ENCODE data around the gene KRT76.
"Not testable (repeated sequence)": the region's sequence is repeated elsewhere in the genome, so short reads cannot be mapped to it uniquely, and the experiment has no call there.

Gene KRT76

DNA sequence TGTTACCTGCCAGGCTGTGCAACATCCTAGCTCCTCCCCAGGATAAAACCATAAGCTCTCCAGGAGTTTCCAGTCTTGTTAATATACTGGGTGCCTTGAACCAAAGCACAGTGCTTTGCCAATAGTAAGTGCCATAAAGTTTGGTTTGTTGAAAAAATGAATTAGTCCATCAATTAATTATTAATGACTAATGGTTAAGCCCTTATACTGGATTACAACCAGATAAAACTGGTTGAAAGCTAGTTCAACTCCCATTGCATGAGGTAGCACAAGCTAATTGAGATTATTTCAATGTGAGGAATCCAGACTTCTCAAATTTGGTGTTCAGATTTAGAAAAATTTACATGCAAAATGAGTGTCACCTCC lies 20.4 kb upstream of the KRT76 start:
- DNase-seq (ENCODE audit: low read depth in 2 of 2): no peak

DNA sequence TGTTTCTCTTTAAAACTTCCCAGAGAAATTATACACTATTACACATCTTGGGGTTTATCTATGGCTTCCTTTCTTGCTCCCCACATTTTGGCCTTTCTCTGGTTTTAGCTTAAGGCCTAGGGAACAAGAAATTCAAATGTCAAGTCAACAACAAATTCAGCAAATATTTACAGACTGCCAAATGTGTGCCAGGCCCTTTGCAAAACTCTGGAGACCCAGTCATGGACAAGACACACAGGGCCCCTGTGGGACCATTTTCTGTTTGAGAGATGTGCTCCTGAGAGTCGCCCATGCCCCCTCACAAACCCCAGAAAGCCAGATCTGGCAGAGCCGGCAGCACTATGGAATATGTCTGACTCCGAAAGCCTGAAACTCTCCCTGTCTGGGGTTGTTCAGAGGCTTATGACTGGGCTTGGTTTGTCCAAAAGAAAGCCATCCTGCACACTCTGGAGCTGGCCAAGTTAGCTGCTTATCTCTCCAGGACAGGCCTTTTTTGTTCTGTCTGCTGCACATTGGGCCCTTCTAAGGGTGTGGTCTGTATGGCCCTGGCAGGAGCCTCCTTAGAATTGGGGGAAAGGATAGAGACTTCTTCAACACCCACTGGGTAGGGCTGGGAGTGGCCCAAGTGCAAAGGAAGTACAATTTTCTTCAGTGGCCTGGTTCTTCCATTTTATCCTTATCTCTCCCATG lies 19.8 kb upstream of the KRT76 start:
- DNase-seq (ENCODE audit: low read depth in 2 of 2): no peak

DNA sequence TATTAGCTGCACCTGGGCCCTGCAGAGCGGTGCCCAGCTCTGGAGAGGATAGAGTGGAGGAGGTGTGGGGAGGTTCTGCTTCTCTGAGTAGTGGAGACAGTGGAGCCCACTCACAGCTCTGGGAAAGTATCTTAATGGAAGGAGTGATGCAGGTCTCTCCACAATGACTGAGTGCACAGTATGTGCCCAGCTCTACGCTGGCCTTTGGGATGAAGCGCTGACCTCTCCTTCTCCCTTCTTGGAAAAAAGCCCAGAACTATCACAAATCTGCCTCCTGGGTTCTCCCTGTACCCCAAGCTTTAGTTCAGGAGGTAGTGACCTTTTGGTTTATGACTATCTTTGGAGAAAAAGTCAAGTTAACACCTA lies 19.3 kb upstream of the KRT76 start:
- no peak for DNase-seq (ENCODE audit: low read depth in 2 of 2)

DNA sequence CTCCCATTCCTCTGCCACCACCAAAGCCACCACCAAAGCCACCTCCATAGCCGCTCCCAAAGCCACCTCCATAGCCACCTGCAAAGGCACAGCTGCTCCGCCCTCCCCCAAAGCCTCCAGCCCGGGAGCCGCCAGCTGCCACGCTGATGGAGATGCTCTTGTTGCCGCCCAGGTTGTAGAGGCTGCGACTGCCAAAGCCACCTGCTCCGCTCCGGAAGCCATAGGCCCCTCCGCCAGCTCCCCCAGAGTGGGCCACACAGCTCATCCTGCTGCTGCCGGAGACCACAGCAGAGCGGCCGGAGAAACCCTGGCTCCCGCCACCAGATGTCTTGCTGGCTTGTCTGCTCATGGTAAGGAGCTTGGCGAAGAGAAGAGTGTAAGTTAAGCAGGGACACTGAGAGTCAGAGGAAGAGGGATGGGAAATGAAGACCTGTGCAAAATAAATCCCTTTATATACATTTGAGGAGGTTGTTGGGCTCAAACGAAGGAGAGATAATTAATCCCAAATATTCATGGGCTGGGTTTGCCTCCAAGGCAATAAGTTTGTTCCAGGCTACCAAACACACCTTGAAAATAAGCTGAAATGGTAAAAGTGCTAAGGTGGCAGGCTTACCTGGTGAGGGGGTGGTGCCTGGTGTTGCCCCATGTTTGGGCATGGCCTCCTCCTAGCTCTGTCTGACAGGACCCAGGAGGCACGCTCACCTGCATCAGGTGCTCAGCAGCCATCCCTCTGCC lies 18.7 kb upstream of the KRT76 start, which contains the start of gene KRT3:
TSS of gene KRT3 (minus strand) at position 424 of the 735 bp plus-strand sequence. CDS start at position 349, 75 bp downstream.
- no peak for DNase-seq (ENCODE audit: low read depth in 2 of 2)

DNA sequence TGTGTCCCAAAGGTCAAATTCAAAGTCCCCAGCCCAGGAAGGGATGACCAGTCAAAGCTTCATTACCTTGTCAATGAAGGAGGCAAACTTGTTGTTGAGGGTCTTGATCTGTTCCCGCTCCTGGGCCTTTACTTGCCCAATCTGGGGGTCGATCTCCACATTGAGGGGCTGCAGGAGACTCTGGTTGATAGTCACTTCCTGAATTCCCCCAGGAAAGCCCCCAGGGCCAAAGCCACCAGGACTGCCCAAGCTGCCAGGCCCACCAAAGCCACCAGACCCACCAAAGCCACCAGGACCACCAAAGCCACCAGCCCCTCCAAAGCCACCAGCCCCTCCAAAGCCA lies 18.2 kb upstream of the KRT76 start:
- not testable (repeated sequence) for DNase-seq (ENCODE audit: low read depth in 2 of 2)

DNA sequence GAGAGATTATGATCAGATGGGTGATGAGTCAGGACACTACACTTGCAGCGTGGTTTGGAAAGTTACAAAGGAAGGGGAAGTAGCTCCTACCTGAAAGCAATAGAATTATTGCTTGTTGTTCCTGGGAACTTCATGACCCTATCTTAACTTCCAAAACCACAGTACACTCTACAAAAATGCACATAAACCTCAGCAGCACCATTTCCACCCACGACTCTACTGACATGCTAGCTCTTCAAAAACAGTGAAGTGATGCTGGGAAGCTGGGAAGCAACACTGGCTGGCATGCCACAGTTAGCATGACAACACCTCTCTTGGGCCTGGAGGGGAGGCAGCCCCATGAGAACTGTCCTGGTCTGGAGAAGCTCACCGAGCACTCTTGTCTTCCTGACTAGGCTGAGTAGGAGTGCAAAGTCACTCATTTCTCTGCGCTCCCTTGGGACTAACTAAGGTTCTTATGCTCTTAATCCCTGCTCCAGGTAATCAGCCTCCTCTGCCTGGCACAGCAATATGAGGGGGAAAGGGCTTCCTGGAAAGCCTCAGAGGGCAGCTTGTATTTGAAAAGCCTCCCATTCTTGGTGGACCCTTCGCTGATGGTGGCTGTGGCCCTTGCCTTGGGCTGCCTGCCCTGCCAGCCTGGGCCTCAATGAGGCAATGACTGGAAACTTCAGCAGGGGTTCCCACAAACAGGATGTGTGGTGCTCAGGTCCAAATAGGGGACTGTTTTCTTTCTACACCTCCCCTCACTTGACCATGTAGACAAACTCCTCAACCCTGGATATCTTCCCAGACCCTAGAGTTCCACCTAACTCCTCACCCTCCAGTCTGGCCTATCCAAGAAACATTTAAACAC lies 17.6 kb upstream of the KRT76 start:
- DNase-seq (ENCODE audit: low read depth in 2 of 2): no peak

DNA sequence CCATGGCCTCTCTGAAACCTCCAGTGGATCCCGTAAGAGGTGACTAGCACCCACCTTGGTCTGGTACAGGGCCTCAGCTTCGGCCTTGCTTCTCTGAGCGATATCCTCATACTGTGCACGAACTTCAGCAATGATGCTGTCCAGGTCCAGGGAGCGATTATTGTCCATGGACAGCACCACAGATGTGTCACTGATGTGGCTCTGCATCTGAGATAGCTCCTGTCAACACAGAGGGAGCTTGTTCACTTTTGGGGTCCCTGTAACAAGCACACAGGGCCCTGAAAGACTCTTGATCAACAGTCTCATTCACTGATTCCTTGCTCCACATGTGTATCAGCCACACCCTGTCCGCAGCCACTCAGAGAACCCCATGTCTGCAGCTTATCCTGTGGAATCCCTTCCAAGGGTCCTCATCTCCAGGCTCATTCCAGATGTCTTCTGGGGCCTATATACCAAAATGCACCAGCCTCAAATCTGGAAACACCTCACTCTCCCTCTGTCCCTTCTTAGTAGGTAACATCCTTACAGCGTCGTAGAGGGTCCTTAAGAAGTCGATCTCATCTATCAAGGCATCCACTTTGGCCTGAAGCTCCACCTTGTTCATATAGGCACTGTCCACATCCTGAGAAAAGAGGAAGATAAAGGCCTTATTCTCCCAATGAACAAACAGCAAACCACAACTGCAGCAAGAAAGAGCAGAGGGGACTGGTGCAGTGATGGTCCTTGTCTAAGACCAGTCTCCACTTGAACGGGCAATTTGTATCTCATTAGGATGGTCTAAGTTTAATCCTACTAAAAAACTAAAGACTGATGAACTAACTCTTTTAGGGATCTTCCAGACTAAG lies 15.3 kb upstream of the KRT76 start:
- DNase-seq (ENCODE audit: low read depth in 2 of 2): no peak

DNA sequence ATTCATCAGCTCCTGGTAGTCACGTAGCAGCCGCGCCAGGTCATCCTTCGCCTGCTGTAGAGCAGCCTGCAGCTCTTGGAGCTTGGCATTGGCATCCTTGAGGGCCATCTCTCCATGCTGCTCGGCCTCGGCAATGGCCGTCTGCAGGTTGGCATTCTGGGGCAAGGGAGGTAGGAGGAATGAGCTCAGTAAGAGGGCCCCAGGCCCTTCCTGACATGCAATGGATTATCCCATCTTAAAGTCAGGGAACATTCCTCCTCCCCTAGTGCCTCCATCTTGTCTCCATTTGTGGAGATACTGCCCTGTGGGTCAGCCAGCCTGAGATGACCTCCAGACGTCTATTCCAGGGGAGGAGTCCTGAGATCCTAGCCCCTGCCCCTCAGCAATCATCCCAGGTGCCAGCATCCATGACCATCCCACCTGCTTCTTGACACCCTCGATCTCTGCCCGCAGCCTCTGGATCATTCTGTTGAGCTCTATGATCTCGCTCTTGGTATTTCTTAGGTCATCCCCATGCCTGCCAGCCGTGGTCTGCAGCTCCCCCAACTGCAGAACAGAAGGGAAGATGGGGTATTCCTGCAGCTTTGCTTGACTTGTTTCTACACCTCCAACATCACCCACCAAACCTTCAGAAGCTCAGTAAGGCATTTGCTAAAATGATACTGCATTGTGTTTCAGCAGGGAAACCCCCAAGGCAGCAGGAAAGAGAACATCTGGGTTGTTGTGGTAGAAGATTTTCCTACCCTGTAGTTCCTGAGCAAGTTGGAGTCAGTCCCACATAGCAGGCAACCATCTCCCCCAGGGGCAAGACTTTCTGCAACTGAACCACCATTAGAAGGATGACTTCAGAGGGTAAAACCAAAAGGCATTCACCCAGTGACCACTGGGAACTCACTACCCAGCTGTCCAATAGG lies 14.4 kb upstream of the KRT76 start:
- DNase-seq (ENCODE audit: low read depth in 2 of 2): no peak

DNA sequence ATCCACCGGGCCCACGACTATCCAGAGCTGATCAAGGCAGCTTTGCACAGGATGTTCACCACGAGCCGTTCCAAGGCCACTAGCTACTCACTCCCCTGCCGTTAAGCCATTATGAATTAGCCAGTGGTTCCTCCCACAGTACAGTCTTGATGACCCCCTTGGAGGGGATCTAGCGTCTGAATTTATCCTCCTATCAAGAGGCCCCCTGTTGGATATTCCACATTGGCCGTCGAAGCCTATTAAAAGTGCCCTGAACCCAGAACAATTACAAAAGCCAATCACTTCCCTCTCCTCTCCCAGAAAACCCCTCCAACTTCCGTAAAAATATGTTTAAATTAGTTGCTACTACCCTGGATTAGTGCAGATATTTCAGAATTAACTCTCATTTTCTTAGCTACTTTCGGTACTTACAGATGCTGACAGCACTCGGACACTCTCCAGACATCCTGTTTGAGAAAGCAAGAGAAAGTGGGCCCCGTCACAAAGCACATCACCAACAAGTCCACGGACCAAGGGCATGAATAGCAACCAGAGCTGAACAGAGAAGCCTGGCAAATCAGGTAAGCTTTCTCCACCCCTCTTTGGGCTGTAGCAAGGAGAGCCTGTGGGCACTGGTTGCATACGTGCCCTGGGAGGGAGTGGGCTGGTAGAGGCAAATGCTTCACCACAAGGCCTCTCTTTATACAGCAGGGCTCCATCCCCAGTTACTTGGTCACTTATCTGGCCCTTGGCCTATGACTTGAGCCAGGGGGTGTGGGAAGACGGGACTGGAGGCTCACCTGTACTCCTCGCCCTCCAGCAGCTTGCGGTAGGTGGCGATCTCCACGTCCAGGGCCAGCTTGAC lies 13.5 kb upstream of the KRT76 start:
- DNase-seq (ENCODE audit: low read depth in 2 of 2): no peak

DNA sequence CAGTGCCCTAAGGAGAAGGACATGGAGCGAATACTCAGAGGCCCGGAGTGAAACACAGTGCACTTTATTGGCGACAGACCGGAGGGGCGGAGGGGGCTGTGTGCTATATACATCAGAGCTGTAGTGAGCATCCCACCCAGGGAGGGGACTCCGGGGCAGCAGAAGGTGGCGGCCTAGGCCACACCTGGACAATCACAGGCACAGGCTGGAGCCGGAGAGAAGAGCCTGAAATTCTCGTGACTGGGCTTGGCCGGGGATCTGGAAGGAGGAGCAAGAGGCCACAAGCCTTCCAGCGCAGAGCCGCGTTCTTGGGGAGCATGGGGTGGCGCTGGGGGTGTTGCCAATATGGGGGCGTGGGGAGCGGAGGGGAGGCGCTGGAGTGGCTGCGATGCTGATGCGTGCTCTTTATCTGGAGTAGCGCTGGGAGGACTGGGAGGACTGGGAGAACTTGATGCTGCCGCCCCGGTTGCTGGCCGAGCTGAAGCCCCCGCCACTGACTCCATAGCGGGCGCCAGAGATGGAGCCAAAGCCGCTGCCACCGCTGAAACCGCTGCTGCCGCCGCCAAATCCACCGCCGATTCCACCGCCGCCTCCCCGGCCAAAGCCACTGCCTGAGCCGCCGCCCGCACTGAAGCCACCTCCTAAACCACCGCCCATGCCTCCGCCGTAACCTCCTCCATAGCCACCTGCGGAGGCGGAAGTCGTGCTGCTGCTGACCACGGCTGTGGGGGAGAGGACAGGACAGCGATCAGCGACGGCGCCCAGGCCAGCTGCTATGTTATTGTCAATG lies 12.7 kb upstream of the KRT76 start:
- no peak for DNase-seq (ENCODE audit: low read depth in 2 of 2)

DNA sequence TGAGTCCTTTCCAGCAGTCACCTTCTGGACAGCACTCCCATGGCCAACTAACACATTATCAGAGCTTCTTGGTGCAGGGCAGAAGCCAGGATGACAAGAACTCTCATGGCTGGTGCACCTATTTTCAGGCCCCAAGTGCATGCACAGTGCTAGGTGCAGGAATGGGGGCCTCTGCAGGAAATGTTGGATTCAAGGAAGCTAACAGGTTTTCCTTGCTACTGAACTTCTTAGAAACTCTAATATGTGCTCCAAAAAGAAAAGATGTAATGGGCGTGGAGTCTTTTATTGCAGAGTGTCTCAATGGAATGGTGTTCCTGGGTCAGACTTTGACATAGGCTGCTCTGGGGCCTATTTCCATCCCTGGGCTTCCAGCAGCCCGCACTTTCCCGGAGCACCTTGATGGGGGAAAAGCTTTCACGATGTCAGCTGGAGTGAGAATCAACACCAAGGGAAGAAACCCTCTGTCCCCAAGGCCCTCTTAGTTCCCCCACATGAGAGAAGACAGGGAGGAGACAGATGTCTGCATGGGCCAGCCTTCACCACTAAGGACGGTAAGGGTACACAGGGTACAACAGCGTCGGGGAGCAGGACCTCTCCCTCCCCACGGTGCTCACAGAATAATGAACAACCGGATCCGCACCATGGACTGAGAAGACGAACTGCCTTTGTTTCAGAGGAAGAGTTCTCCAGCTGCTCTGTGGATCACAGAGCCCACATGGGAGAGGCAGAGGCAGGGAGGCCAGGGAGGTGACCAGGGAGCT lies 11.9 kb upstream of the KRT76 start:
- DNase-seq (ENCODE audit: low read depth in 2 of 2): no peak

DNA sequence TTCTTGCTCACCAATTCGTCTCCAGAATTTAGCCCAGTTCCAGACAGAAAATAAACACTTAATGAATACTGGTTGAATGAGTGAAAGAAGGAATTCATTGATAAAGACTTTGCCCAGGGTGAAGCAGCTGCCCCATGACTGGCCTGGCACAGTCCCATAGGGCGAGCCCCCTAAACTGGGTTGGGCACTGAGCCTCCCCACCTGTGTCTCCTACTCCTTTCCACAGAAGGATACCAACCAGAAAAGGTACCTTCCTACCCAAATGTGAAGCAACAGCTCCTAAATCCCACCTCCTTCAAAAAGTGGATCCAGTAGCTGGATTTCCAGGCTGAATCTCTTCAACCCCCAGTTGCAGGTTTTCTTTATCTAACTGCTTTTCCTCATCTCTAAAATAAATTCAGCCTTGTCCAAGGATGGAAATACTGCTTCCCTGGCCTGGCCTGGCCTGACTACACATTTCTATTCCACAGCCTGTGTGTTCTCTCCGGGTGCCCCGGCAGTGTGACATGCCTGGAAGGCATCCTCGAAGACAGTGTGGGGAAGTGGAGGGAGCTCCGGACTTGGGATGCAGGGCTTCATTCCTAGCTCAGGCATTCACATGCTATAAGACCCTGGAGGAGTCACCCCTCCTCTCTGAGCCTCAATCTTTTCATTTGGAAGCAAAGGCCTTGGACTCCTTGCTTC lies 11.2 kb upstream of the KRT76 start:
- no peak for DNase-seq (ENCODE audit: low read depth in 2 of 2)

DNA sequence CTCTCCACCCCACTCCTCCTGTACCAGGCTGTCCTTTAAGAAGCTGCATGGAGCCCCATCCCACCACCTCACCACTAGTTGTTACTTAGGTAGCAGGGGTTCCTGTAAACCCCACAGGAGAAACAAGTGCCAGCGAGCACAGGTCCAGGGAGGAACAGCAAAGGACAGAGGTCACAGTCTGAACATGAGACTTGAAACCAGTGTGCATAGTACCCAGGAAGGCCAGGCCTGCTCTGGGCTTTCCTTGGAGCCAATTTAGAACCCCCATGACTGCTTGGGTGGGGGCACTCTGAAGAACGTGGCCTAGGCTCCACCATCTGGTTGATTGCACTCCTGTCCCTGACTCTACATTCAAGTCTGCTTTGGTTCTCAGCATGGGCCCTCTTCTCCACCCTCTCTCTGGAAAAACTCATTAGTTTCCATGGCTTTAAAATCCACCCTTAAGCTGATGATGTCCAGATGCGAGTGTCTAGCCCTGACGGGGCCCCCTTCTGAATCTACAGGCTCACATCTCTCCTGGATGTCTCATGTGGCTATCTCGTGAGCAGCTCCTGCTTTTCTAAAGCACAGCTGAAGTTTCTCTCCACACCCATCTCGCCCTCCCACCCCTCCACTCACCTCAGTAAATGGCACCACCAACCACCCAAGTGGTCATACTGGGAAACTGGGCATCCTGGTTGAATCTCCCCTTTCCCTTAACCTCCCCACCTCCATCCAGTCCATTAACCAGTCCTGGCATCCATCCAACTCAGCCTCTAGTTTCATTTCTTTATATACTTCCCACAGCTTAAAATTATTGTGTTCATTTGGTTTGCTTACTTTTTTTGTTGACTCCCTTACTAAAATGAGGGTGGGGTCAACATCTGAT lies 10.4 kb upstream of the KRT76 start:
- DNase-seq (ENCODE audit: low read depth in 2 of 2): no peak

DNA sequence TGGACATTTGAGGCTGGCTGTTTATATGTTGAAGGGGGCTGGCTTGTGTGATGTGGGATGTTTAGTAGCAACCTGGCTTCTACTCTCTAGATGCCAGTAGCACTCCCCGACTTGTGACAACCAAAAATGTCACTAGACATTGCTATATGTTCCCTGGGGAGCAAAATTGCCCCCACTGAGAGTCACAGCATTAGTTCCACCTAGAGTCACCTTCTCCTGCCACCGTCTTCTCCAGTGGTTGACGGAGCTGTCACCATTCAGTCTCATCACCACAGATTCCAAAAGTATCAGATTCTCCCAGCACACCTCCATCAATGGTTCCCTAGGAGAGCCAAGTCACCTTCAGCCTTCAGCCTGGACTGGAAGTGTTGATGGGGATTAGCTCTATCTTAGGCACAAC lies 7.8 kb upstream of the KRT76 start:
- DNase-seq (ENCODE audit: low read depth in 2 of 2): no peak

DNA sequence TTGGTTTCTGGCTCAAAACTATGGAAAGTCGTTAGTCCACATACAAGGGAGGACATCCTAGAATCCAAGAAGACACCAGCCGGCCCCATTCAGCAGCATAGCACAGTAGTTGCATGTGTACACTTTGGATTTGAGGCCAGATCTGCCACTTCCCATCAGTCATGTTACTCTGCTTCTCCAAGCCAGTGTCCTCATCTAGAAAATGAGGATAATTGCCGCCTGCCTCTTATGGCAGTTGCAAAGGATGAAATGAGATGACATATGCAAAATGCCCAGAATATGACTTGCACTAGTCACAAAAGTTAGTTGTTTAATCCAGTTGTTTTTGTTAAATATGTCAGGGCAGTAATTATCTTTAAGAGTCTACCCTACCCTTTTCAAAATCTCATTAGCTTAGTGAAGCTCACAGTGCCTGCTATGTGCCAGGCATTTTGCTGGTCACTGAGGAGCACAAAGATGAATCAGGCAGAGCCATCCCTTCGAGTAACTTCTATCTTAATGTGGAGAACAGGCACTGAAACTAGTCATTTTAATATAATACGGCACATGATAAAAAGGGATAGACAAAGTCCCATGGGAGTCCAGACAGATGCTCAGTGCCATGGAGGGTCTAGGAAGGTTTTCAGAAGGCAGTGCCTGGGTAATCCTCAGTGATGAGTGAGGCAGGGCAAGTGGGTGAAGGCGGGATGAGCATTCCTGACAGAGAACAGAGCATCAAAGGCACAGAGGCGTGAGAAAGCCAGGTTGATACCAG lies 6.6 kb upstream of the KRT76 start:
- DNase-seq (ENCODE audit: low read depth in 2 of 2): no peak

DNA sequence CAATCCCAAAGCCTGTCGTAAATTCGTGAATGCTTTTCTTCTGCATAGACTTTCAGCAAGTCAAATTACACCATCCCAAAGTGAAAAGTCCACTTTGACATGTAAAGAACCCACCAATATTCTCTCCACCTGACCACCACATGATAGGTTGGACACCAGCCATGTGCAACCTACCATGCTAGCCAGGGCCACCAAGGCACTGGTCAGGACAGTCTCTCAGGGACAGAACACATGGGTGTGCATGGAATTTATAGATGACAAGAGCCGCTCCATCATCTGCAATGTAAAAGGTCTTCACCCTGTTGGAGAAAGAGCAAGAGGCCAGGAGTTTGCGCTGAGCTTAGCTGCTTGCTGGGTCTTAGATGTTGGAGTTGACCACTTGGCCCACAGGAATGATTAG lies 5.4 kb upstream of the KRT76 start:
- no peak for DNase-seq (ENCODE audit: low read depth in 2 of 2)
